GM12878 (cell line): ENCODE results near the gene DPH1. TPM values are rescaled to one million over a fixed set of nuclear protein-coding genes. Genes with fewer than 3 reads are reported as not detected.

Source experiments
- ATAC-seq: fragments of 200-7000 bp; cut with Tn5 transposase; 3 replicates; pipeline ENCODE4 v1.9.1; 2020; ENCODE audit warnings: mild to moderate bottlenecking, moderate library complexity
- Bru-seq: library from RNA; stranded (reverse); fragments of 400-500 nt; gene quantifications from one replicate; lab custom pipeline; 2021; lab: Mats Ljungman, UMichigan
- BruChase-seq, 2 experiments: library from RNA; stranded (reverse); fragments of 400-500 nt; gene quantifications; one replicate each; lab custom pipeline; 2021; lab: Mats Ljungman, UMichigan
- BruUV-seq: library from RNA; stranded (reverse); fragments of 400-500 nt; replicated peaks from 2 replicates; lab custom pipeline; 2021; lab: Mats Ljungman, UMichigan
- CTCF ChIA-PET: fragments of 300-600 bp; sonication (Branson Sonifier 250); formaldehyde crosslinking; extraction: SDS; loops from one replicate; lab custom pipeline; 2021; ENCODE audit warnings: inconsistent platforms; lab: Yijun Ruan, JAX
- POLR2A ChIA-PET: fragments of 350-600 bp; formaldehyde crosslinking; extraction: SDS; loops from one replicate; lab custom pipeline; 2021; ENCODE audit warnings: inconsistent platforms; lab: Charles Lee
- RAD21 ChIA-PET: fragments of 300-600 bp; sonication (Branson Sonifier 250); formaldehyde crosslinking; loops from one replicate; lab custom pipeline; 2023; ENCODE audit warnings: antibody characterized with exemption; ENCODE audit not compliant: unreplicated experiment; lab: Charles Lee
- SMC1A ChIA-PET: fragments of 300-600 bp; sonication (Branson Sonifier 250); formaldehyde crosslinking; loops from one replicate; lab custom pipeline; 2023; ENCODE audit not compliant: unreplicated experiment, uncharacterized antibody; lab: Charles Lee
- DNase-seq: peaks from one replicate; pipeline ENCODE4 v3.0.0-alpha.2; 2011; ENCODE audit warnings: low read depth, low spot score
- FAIRE-seq: peaks from 3 replicates; lab custom pipeline; 2011; peaks lifted over from hg19 to GRCh38; lab: Jason Lieb, UNC
- H2AFZ ChIP-seq: 2 replicates; pipeline ENCODE4 v1.6.0; 2011; ENCODE audit warnings: low read depth, low read length, control low read depth; ENCODE audit not compliant: control insufficient read depth
- H3K27ac ChIP-seq: 2 replicates; pipeline ENCODE4 v1.5.1; 2011; ENCODE audit warnings: control low read depth; ENCODE audit not compliant: control insufficient read depth, insufficient read depth
- H3K27me3 ChIP-seq, 2 experiments: replicated peaks in 1 of 2; 2 replicates each; pipeline versions ENCODE4 v1.6.0 to v1.6.1; 2011; ENCODE audit warnings: low read length in 1 of 2; ENCODE audit not compliant: control insufficient read depth in 2 of 2, insufficient read depth in 2 of 2
- H3K36me3 ChIP-seq, 2 experiments: 2 replicates each; pipeline ENCODE4 v1.5.1; 2011; ENCODE audit warnings: low read length in 1 of 2; ENCODE audit not compliant: control insufficient read depth in 2 of 2, insufficient read depth in 2 of 2
- H3K4me1 ChIP-seq: 2 replicates; pipeline ENCODE4 v1.6.1; 2011; ENCODE audit warnings: mild to moderate bottlenecking, low read length, moderate library complexity, mixed read lengths; ENCODE audit not compliant: control insufficient read depth, insufficient read depth
- H3K4me2 ChIP-seq: 2 replicates; pipeline ENCODE4 v1.6.0; 2011; ENCODE audit warnings: control low read depth; ENCODE audit not compliant: control insufficient read depth, insufficient read depth
- H3K4me3 ChIP-seq: fragments of 200-600 bp; sonication (generic); 2 replicates; pipeline ENCODE4 v1.5.1; 2016
- H3K79me2 ChIP-seq: 2 replicates; pipeline ENCODE4 v1.6.0; 2011; ENCODE audit warnings: low read length; ENCODE audit not compliant: control insufficient read depth, insufficient read depth
- H3K9ac ChIP-seq: 2 replicates; pipeline ENCODE4 v1.8.0; 2011; ENCODE audit warnings: low read length, control low read depth, mixed read lengths; ENCODE audit not compliant: control insufficient read depth, insufficient read depth
- H3K9me3 ChIP-seq: replicated peaks from 3 replicates; pipeline ENCODE4 v1.5.1; 2011; ENCODE audit warnings: mild to moderate bottlenecking, low read length; ENCODE audit not compliant: control insufficient read depth, insufficient read depth
- H4K20me1 ChIP-seq: 2 replicates; pipeline ENCODE4 v1.6.0; 2011; ENCODE audit not compliant: control insufficient read depth, insufficient read depth
- CHD1 ChIP-seq: IDR thresholded peaks from 2 replicates; pipeline ENCODE4 v1.6.1; 2012; ENCODE audit warnings: low read depth, low read length, improper control_type of control experiment
- CHD2 ChIP-seq: IDR thresholded peaks from 2 replicates; pipeline ENCODE4 v1.6.1; 2011; ENCODE audit warnings: low read depth, low read length, improper control_type of control experiment, borderline replicate concordance
- DPF2 ChIP-seq: fragments of 450-650 bp; IDR thresholded peaks from 2 replicates; pipeline ENCODE4 v1.6.1; 2017; ENCODE audit warnings: mild to moderate bottlenecking
- IRF3 ChIP-seq: fragments of 450-650 bp; IDR thresholded peaks from 2 replicates; pipeline ENCODE4 v1.6.1; 2014; ENCODE audit warnings: mild to moderate bottlenecking
- MYB ChIP-seq: fragments of 150-350 bp; IDR thresholded peaks from 2 replicates; pipeline ENCODE4 v1.6.1; 2014; ENCODE audit warnings: mild to moderate bottlenecking, low read depth, low read length, borderline replicate concordance
- NFYB ChIP-seq: IDR thresholded peaks from 2 replicates; pipeline ENCODE4 v1.6.1; 2011; ENCODE audit warnings: low read depth, mild to moderate bottlenecking, low read length, improper control_type of control experiment, moderate library complexity; ENCODE audit not compliant: insufficient read depth
- RAD21 ChIP-seq: IDR thresholded peaks from 2 replicates; pipeline ENCODE4 v1.6.1; 2011; ENCODE audit warnings: mild to moderate bottlenecking, low read depth, low read length, moderate library complexity; ENCODE audit not compliant: insufficient read depth
- RUNX3 ChIP-seq: IDR thresholded peaks from 2 replicates; pipeline ENCODE4 v1.6.1; 2012; ENCODE audit warnings: low read length, inconsistent platforms
- SIX5 ChIP-seq: IDR thresholded peaks from 2 replicates; pipeline ENCODE4 v1.6.1; 2011; ENCODE audit warnings: mild to moderate bottlenecking, low read depth, low read length, moderate library complexity; ENCODE audit not compliant: severe bottlenecking
- SREBF1 ChIP-seq: IDR thresholded peaks from 2 replicates; pipeline ENCODE4 v1.6.1; 2012; ENCODE audit warnings: mild to moderate bottlenecking, low read length
- SUZ12 ChIP-seq: fragments of 200-600 bp; sonication (generic); IDR thresholded peaks from one replicate; pipeline ENCODE4 v1.6.1; 2018; ENCODE audit warnings: antibody characterized with exemption, mild to moderate bottlenecking; ENCODE audit not compliant: unreplicated experiment
- ZNF622 ChIP-seq: fragments of 450-650 bp; IDR thresholded peaks from 2 replicates; pipeline ENCODE4 v1.6.1; 2017; ENCODE audit warnings: mild to moderate bottlenecking, inconsistent platforms
- ZZZ3 ChIP-seq: IDR thresholded peaks from 2 replicates; pipeline ENCODE4 v1.6.1; 2011; ENCODE audit warnings: low read depth; ENCODE audit not compliant: control insufficient read depth, insufficient read length
- WGBS: methylation state at CpG from one replicate; pipeline ENCODE4 v1.1.6; 2016; ENCODE audit warnings: low lambda C conversion rate; ENCODE audit not compliant: insufficient replicate concordance, insufficient coverage; ENCODE audit errors: missing lambda C conversion rate; 5-methylcytosine and 5-hydroxymethylcytosine counted together
- in situ Hi-C: fragments of 300-500 bp; cut with MboI; formaldehyde crosslinking; loops from 9 replicates; pipeline ENCODE4 v1.14.3; 2018; ENCODE audit warnings: mixed read lengths
- intact Hi-C: fragments of 100-400 bp; cut with micrococcal nuclease; formaldehyde crosslinking; loops from one replicate; pipeline ENCODE4 v1.14.2; 2022; ENCODE audit not compliant: unreplicated experiment
- long read RNA-seq, 2 experiments: library from polyadenylated mRNA; unstranded; transcript quantifications; one replicate each; pipeline ENCODE4 v2.0.0, GENCODE V29; 2019 to 2020
- polyA minus RNA-seq, 3 experiments: library from RNA; depleted of rRNA, polyadenylated mRNA; stranded (reverse); fragments of >200 nt; gene quantifications; 2 replicates each; pipeline ENCODE4 v1.2.3, GENCODE V29; 2011
- polyA plus RNA-seq, 11 experiments: library from polyadenylated mRNA; depleted of rRNA in 4 of 11; unstranded in 6 of 11; stranded (reverse) in 5 of 11; fragments of >200 nt; fragmentation: Nextera tagmentation in 4 of 11; fragmentation: Illumina TruSeq in 1 of 11; extraction: Ambion mirVana in 4 of 11; extraction: Trizol in 1 of 11; gene quantifications; 1 replicate in 1 of 11; 2 replicates in 10 of 11; pipeline versions ENCODE4 v1.2.1 to v1.2.3, GENCODE V29; 2011 to 2016; ENCODE audit warnings: inconsistent platforms in 2 of 11, missing spikeins in 2 of 11, low read depth in 1 of 11
- total RNA-seq, 4 experiments: library from RNA; depleted of rRNA in 3 of 4; stranded (reverse); fragments of >200 nt in 3 of 4; fragmentation: Illumina TruSeq in 1 of 4; extraction: Trizol in 1 of 4; gene quantifications; 2 replicates each; pipeline versions ENCODE4 v1.2.1 to v1.2.3, GENCODE V29; 2013 to 2021
- TF ChIP-seq, protein P1 (sequence below): fragments of 450-650 bp; formaldehyde crosslinking; IDR thresholded peaks from 2 replicates; pipeline ENCODE4 v1.5.0; 2022; ENCODE audit warnings: mild to moderate bottlenecking, missing genetic modification characterization

Gene DPH1
- 111 and 119 TPM in 2 replicates for total RNA-seq (2013; cell fraction: nucleolus; rRNA removed)
- total RNA-seq (2014; rRNA removed) (21.1 and 22.5 TPM in 2 replicates), total RNA-seq (2014; rRNA removed; fragmentation: Illumina TruSeq; extraction: Trizol) (13.4 and 17.5 TPM in 2 replicates), total RNA-seq (2021) (20.2 and 21.3 TPM in 2 replicates), polyA plus RNA-seq (2011; rRNA removed) (16.0 and 33.6 TPM in 2 replicates), polyA plus RNA-seq (2014; fragmentation: Illumina TruSeq; extraction: Trizol) (7.1 and 16.0 TPM in 2 replicates), polyA plus RNA-seq (2014; fragmentation: Nextera tagmentation; extraction: Ambion mirVana) (under 1 TPM; 0.29 to 0.95 TPM), polyA plus RNA-seq (2014; rRNA removed) (22.2 and 24.4 TPM in 2 replicates), polyA plus RNA-seq (2016; fragmentation: Nextera tagmentation; extraction: Ambion mirVana) (10 to 100 TPM; 19.0 to 22.0 TPM), polyA minus RNA-seq (2011; rRNA and poly(A)+ RNA removed) (23.5 and 37.9 TPM in 2 replicates), Bru-seq, nascent RNA (percentile 75 among the genes with signal in this experiment), BruChase-seq, experiment 1, labeled RNA remaining after a 6-hour chase (percentile 79 among the genes with signal in this experiment), BruChase-seq, experiment 2, labeled RNA remaining after a 2-hour chase (percentile 77 among the genes with signal in this experiment)
- 13.9 TPM for polyA plus RNA-seq (2011; ENCODE audit: low read depth)
- polyA plus RNA-seq (2011; cell fraction: cytosol; rRNA removed): 39.9 and 44.5 TPM in 2 replicates
- polyA plus RNA-seq (2011; cell fraction: nucleus; rRNA removed): 194 and 207 TPM in 2 replicates
- polyA plus RNA-seq (2012): 32.2 and 34.3 TPM in 2 replicates
- polyA minus RNA-seq (2011; cell fraction: cytosol; rRNA and poly(A)+ RNA removed): 12.2 and 19.2 TPM in 2 replicates
- 38.8 and 48.8 TPM in 2 replicates for polyA minus RNA-seq (2011; cell fraction: nucleus; rRNA and poly(A)+ RNA removed)
- long read RNA-seq, experiment 1, transcript DPH1-201 (13 exons, 2,221 nt): major isoform, 11 of 19 reads
- long read RNA-seq, experiment 1, partial matches to known transcripts: 1 of 19 reads
- long read RNA-seq, experiment 1, other reads (novel, unspliced or antisense): 5 of 19 reads
- long read RNA-seq, experiment 2: 0 reads

GRCh38 chr17:2029911-2030778, at the start of gene DPH1:
DPH1 (plus strand) TSS chr17:2030153; CDS start chr17:2030170, 17 bp downstream.
- intact Hi-C loops: loop anchor here (1.0 to 2.0 kb wide), 2 partner anchors 40 to 121 kb away; no protein-coding TSS in a partner anchor
- Histone ChIP-seq H3K27me3 (peaks cover 3 to 4% of the 10 kb centered on the region in 2 experiments), H3K4me2 (peak within 1 kb of the TSS; percentile 86), H3K36me3 (no peaks in the 10 kb centered on the region), H3K9ac (peak within 1 kb of the TSS; percentile 84), H3K27ac (peak within 1 kb of the TSS; percentile 51), H3K9me3 (no peaks in the 10 kb centered on the region), H3K4me3 (peak within 1 kb of the TSS; percentile 99), H2AFZ (peak within 1 kb of the TSS; percentile 91), H3K4me1 (peaks cover 11% of the 10 kb centered on the region), H4K20me1 (no peaks in the 10 kb centered on the region), H3K79me2 (peaks cover 10% of the 10 kb centered on the region)
- ChIA-PET CTCF (interaction anchor here (1.2 to 3.1 kb wide), 4 partner anchors 8 to 309 kb away, joined by 3 to 12 read pairs (median 4); no protein-coding TSS in a partner anchor), POLR2A (no interaction called here), SMC1A (interaction anchor here (0.9 to 2.9 kb wide), 6 partner anchors 10 to 353 kb away, joined by 3 to 6 read pairs (median 3); no protein-coding TSS in a partner anchor), RAD21 (interaction anchor here (1.5 kb wide), 1 partner anchor 121 kb away, joined by 3 read pairs; no protein-coding TSS in a partner anchor)
- FAIRE-seq (peak; percentile 98), DNase-seq (peak; percentile 61), ATAC-seq (peak; percentile 97)
- in situ Hi-C loops: no loop called here
- BruUV-seq: no TSS peak
- under 1% methylated on average over 59 of the region's 59 CpGs for WGBS
- TF ChIP-seq ZNF622 (no peak), SUZ12 (no peak), SIX5 (peak; percentile 69), ZZZ3 (no peak), MYB (peak; percentile 18; the same call in 1 of the 2 replicates), SREBF1 (no peak), NFYB (0 out of 2 replicates have a peak, but pooled peaks have one; percentile 19), IRF3 (no peak), CHD2 (peak; percentile 74; the same call in 1 of the 2 replicates), RAD21 (no peak), RUNX3 (peak; percentile 48; the same call in 1 of the 2 replicates), CHD1 (no peak), DPF2 (0 out of 2 replicates have a peak, but pooled peaks have one; percentile 23)
- TF ChIP-seq, protein P1, sequence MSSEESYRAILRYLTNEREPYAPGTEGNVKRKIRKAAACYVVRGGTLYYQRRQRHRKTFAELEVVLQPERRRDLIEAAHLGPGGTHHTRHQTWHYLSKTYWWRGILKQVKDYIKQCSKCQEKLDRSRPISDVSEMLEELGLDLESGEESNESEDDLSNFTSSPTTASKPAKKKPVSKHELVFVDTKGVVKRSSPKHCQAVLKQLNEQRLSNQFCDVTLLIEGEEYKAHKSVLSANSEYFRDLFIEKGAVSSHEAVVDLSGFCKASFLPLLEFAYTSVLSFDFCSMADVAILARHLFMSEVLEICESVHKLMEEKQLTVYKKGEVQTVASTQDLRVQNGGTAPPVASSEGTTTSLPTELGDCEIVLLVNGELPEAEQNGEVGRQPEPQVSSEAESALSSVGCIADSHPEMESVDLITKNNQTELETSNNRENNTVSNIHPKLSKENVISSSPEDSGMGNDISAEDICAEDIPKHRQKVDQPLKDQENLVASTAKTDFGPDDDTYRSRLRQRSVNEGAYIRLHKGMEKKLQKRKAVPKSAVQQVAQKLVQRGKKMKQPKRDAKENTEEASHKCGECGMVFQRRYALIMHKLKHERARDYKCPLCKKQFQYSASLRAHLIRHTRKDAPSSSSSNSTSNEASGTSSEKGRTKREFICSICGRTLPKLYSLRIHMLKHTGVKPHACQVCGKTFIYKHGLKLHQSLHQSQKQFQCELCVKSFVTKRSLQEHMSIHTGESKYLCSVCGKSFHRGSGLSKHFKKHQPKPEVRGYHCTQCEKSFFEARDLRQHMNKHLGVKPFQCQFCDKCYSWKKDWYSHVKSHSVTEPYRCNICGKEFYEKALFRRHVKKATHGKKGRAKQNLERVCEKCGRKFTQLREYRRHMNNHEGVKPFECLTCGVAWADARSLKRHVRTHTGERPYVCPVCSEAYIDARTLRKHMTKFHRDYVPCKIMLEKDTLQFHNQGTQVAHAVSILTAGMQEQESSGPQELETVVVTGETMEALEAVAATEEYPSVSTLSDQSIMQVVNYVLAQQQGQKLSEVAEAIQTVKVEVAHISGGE (CRISPR knock-in tag): no peak
